Measurements from ENCODE around the gene CAMK4. TPM values are rescaled to one million over a fixed set of nuclear protein-coding genes. Genes with fewer than 3 reads are reported as not detected.

Gene CAMK4
- total RNA-seq, 1 experiment from 2014 or later, result 23.3 TPM

GRCh38 chr5:111461934-111462333 lies 237.8 kb downstream of the CAMK4 start:
- intact Hi-C loops (cut with micrococcal nuclease; ENCODE audit: unreplicated experiment), result no loop called here
- H3K27me3 Mint-ChIP-seq (ENCODE audit: unreplicated experiment), result no peaks in the 10 kb centered on the region
- TF ChIP-seq CTCF (IDR thresholded peaks at IDR 0.05; ENCODE audit: unreplicated experiment), result no peak
- H3K4me3 Mint-ChIP-seq (ENCODE audit: low read depth, unreplicated experiment), result no peak overlapping the region
- no peaks in the 10 kb centered on the region for H3K4me1 Mint-ChIP-seq (ENCODE audit: low read depth, unreplicated experiment)
- BruUV-seq (replicated peaks), result no TSS peak
- no peak for DNase-seq
- H3K9me3 Mint-ChIP-seq (ENCODE audit: low read depth, unreplicated experiment), result peaks cover 5% of the 10 kb centered on the region
- no peak overlapping the region for H3K27ac Mint-ChIP-seq (ENCODE audit: unreplicated experiment)
- CTCF ChIA-PET, result no interaction called here
- H3K36me3 Mint-ChIP-seq (ENCODE audit: insufficient read depth, unreplicated experiment), result no peaks in the 10 kb centered on the region

- TF ChIP-seq CTCF (IDR thresholded peaks at IDR 0.05; ENCODE audit: unreplicated experiment), result no peak
- no peak overlapping the region for H3K27ac Mint-ChIP-seq (ENCODE audit: unreplicated experiment)
- CTCF ChIA-PET, result no interaction called here
- H3K27me3 Mint-ChIP-seq (ENCODE audit: unreplicated experiment), result no peaks in the 10 kb centered on the region
- H3K9me3 Mint-ChIP-seq (ENCODE audit: low read depth, unreplicated experiment), result peaks cover 5% of the 10 kb centered on the region
- no peaks in the 10 kb centered on the region for H3K4me1 Mint-ChIP-seq (ENCODE audit: low read depth, unreplicated experiment)
- no peak for DNase-seq
- BruUV-seq (replicated peaks), result no TSS peak
- H3K4me3 Mint-ChIP-seq (ENCODE audit: low read depth, unreplicated experiment), result no peak overlapping the region
- intact Hi-C loops (cut with micrococcal nuclease; ENCODE audit: unreplicated experiment), result no loop called here
- no peaks in the 10 kb centered on the region for H3K36me3 Mint-ChIP-seq (ENCODE audit: insufficient read depth, unreplicated experiment)
Observed at GRCh38 chr5:111463311-111463710, 239.1 kb downstream of the CAMK4 start.

GRCh38 chr5:111469293-111469896 lies 245.2 kb downstream of the CAMK4 start:
- CTCF ChIA-PET, result interaction anchor here (0.6 kb wide), 1 partner anchor 476 kb away, joined by 3 read pairs; no protein-coding TSS in a partner anchor
- H3K27ac Mint-ChIP-seq (ENCODE audit: unreplicated experiment), result no peak overlapping the region

GRCh38 chr5:111469903-111470302 lies 245.7 kb downstream of the CAMK4 start:
- no TSS peak for BruUV-seq (replicated peaks)
- H3K9me3 Mint-ChIP-seq (ENCODE audit: low read depth, unreplicated experiment), result peaks cover 6% of the 10 kb centered on the region
- CTCF ChIA-PET, result interaction anchor here (0.6 kb wide), 1 partner anchor 477 kb away, joined by 3 read pairs; no protein-coding TSS in a partner anchor
- no peak overlapping the region for H3K27ac Mint-ChIP-seq (ENCODE audit: unreplicated experiment)
- intact Hi-C loops (cut with micrococcal nuclease; ENCODE audit: unreplicated experiment), result no loop called here
- no peaks in the 10 kb centered on the region for H3K27me3 Mint-ChIP-seq (ENCODE audit: unreplicated experiment)
- no peak overlapping the region for H3K4me3 Mint-ChIP-seq (ENCODE audit: low read depth, unreplicated experiment)
- no peak for DNase-seq
- H3K4me1 Mint-ChIP-seq (ENCODE audit: low read depth, unreplicated experiment), result no peaks in the 10 kb centered on the region
- TF ChIP-seq CTCF (IDR thresholded peaks at IDR 0.05; ENCODE audit: unreplicated experiment), result no peak
- no peaks in the 10 kb centered on the region for H3K36me3 Mint-ChIP-seq (ENCODE audit: insufficient read depth, unreplicated experiment)

More at GRCh38 chr5:111469293-111469896, 245.2 kb downstream of the CAMK4 start:
- BruUV-seq (replicated peaks), result no TSS peak
- DNase-seq, result no peak
- intact Hi-C loops (cut with micrococcal nuclease; ENCODE audit: unreplicated experiment), result no loop called here
- no peak overlapping the region for H3K4me3 Mint-ChIP-seq (ENCODE audit: low read depth, unreplicated experiment)
- no peak for TF ChIP-seq CTCF (IDR thresholded peaks at IDR 0.05; ENCODE audit: unreplicated experiment)
- no peaks in the 10 kb centered on the region for H3K36me3 Mint-ChIP-seq (ENCODE audit: insufficient read depth, unreplicated experiment)
- H3K4me1 Mint-ChIP-seq (ENCODE audit: low read depth, unreplicated experiment), result no peaks in the 10 kb centered on the region
- no peaks in the 10 kb centered on the region for H3K27me3 Mint-ChIP-seq (ENCODE audit: unreplicated experiment)
- peaks cover 6% of the 10 kb centered on the region for H3K9me3 Mint-ChIP-seq (ENCODE audit: low read depth, unreplicated experiment)
